HepG2 (cell line): Measurements from ENCODE around the gene VAMP2. TPM values are rescaled to one million over a fixed set of nuclear protein-coding genes. Genes with fewer than 3 reads are reported as not detected.
A peak's percentile ranks its signal among the peaks of the same experiment; 100 is the strongest.

Experiments
- CENPX ChIP-seq: sonication (generic); formaldehyde crosslinking; IDR thresholded peaks from 2 replicates; pipeline ENCODE4 v1.9.0; 2021; ENCODE audit warnings: mild to moderate bottlenecking, missing genetic modification reagents, moderate library complexity
- HBP1 ChIP-seq: IDR thresholded peaks from 2 replicates; pipeline ENCODE4 v1.6.1; 2016; ENCODE audit warnings: low read depth, control low read depth
- HMGXB4 ChIP-seq, 2 experiments: sonication (generic) in 1 of 2; formaldehyde crosslinking in 1 of 2; IDR thresholded peaks; 2 replicates each; pipeline versions ENCODE4 v1.4.0 to v1.6.1; 2018 to 2020; ENCODE audit warnings: missing genetic modification reagents in 2 of 2, borderline replicate concordance in 1 of 2, low read depth in 1 of 2, mild to moderate bottlenecking in 1 of 2, missing biosample characterization in 1 of 2
- NCOA1 ChIP-seq: sonication (generic); formaldehyde crosslinking; IDR thresholded peaks from 2 replicates; pipeline ENCODE4 v1.9.0; 2021; ENCODE audit warnings: missing genetic modification reagents
- PBX3 ChIP-seq: sonication (generic); formaldehyde crosslinking; IDR thresholded peaks from 2 replicates; pipeline ENCODE4 v1.8.1; 2023; ENCODE audit warnings: missing genetic modification reagents, inconsistent platforms, borderline replicate concordance
- RFX1 ChIP-seq: fragments of 450-650 bp; IDR thresholded peaks from 2 replicates; pipeline ENCODE4 v1.6.1; 2017
- SAP130 ChIP-seq: IDR thresholded peaks from 2 replicates; pipeline ENCODE4 v1.6.1; 2016; ENCODE audit warnings: low read depth
- SMC3 ChIP-seq: IDR thresholded peaks from 2 replicates; pipeline ENCODE4 v1.6.1; 2011; ENCODE audit warnings: low read length, improper control_type of control experiment
- SNAPC2 ChIP-seq: sonication (generic); formaldehyde crosslinking; IDR thresholded peaks from 2 replicates; pipeline ENCODE4 v1.8.1; 2022; ENCODE audit warnings: mild to moderate bottlenecking, missing genetic modification reagents
- TBP ChIP-seq: sonication (generic); formaldehyde crosslinking; IDR thresholded peaks from 2 replicates; pipeline ENCODE4 v1.5.0; 2020; ENCODE audit warnings: missing genetic modification reagents
- USF2 ChIP-seq, 2 experiments: sonication (generic) in 1 of 2; formaldehyde crosslinking in 1 of 2; IDR thresholded peaks; 2 replicates each; pipeline versions ENCODE4 v1.5.1 to v1.6.1; 2011 to 2020; ENCODE audit warnings: borderline replicate concordance in 1 of 2, low read depth in 1 of 2, low read length in 1 of 2, mild to moderate bottlenecking in 1 of 2, missing genetic modification reagents in 1 of 2, moderate library complexity in 1 of 2
- ZNF230 ChIP-seq: sonication (generic); formaldehyde crosslinking; IDR thresholded peaks from 2 replicates; pipeline ENCODE4 v1.4.0; 2020; ENCODE audit warnings: mild to moderate bottlenecking, missing genetic modification reagents
- ZNF3 ChIP-seq: IDR thresholded peaks from 2 replicates; pipeline ENCODE4 v1.7.0; 2017; ENCODE audit warnings: inconsistent platforms
- ZNF329 ChIP-seq: sonication (generic); formaldehyde crosslinking; IDR thresholded peaks from 2 replicates; pipeline ENCODE4 v1.9.0; 2021; ENCODE audit warnings: low read depth, mild to moderate bottlenecking, missing genetic modification reagents
- ZNF33A ChIP-seq: sonication (generic); formaldehyde crosslinking; IDR thresholded peaks from 2 replicates; pipeline ENCODE4 v1.5.1; 2020; ENCODE audit warnings: missing genetic modification reagents, mild to moderate bottlenecking, moderate library complexity, borderline replicate concordance
- ZNF468 ChIP-seq: sonication (generic); formaldehyde crosslinking; IDR thresholded peaks from 2 replicates; pipeline ENCODE4 v1.8.0; 2022; ENCODE audit warnings: mild to moderate bottlenecking, moderate library complexity, missing genetic modification reagents
- ZSCAN29 ChIP-seq: sonication (generic); formaldehyde crosslinking; conservative IDR thresholded peaks from 2 replicates; pipeline ENCODE4 v1.4.0; 2020; ENCODE audit warnings: mild to moderate bottlenecking, missing genetic modification reagents
- ZSCAN9 ChIP-seq: IDR thresholded peaks from 2 replicates; pipeline ENCODE4 v1.6.1; 2016; ENCODE audit warnings: borderline replicate concordance
- polyA plus RNA-seq, 8 experiments: library from polyadenylated mRNA; depleted of rRNA in 3 of 8; stranded (reverse) in 7 of 8; unstranded in 1 of 8; fragments of >200 nt; fragmentation: Illumina TruSeq in 4 of 8; extraction: Trizol in 4 of 8; gene quantifications; 2 replicates each; pipeline versions ENCODE4 v1.2.1 to v1.2.3, GENCODE V29; 2011 to 2016; ENCODE audit warnings: low read depth in 4 of 8, missing spikeins in 1 of 8, mixed read lengths in 1 of 8; ENCODE audit not compliant: insufficient read depth in 1 of 8
- total RNA-seq, 5 experiments: library from RNA; depleted of rRNA; stranded (reverse); fragments of >200 nt; fragmentation: Illumina TruSeq; extraction: Trizol; gene quantifications; 2 replicates each; pipeline ENCODE4 v1.2.3, GENCODE V29; 2016; ENCODE audit warnings: low read depth in 1 of 5
- TF ChIP-seq, protein P1 (sequence below): sonication (generic); formaldehyde crosslinking; IDR thresholded peaks from 2 replicates; pipeline ENCODE4 v1.4.0; 2020; ENCODE audit warnings: low read depth, missing genetic modification reagents

The VAMP2 gene
- total and polyA plus RNA-seq, 2 of the 13 experiments (the other 11 are each of a cell fraction or from before 2014, with no cell fraction given) = 3.9 to 17.2 TPM

DNA sequence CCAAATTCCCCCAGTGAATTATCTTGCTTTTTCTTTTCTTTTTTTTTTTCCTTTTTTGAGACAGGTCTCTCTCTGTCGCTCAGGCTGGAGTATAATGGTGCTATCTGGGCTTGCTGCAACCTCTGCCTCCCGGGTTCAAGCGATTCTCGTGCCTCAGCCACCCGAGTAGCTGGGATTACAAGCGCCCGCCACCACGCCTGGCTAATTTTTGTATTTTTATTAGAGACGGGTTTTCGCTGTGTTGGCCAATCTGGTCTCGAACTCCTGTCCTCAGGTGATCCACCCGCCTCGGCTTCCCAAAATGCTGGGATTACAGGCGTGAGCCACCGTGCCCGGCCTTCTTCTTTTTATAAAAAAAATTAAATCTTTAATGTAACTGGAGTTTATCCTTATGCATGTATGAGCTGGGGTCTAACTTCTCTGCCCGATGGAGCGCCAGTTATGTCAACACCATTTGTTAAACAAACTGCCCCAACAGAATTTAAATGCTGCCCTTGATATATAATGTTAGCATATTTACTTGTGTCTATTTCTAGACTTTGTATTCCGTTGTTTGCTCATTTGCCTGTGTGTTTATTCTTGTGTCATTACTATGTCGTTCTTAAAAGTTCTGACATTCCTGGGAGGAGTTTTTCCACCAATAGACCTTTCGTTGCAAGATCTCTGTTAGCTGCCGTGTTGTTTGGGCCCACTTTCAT lies 48.2 kb upstream of the VAMP2 start (continued):
- TF ChIP-seq TBP (CRISPR knock-in tag) (no peak), ZNF33A (no peak), RFX1 (no peak), CENPX (CRISPR knock-in tag) (no peak), USF2 (IDR thresholded peaks at IDR 0.05; ENCODE audit: low read depth, low read length) (no peak), USF2 (CRISPR knock-in tag; IDR thresholded peaks at IDR 0.05; ENCODE audit: borderline replicate concordance) (no peak), HBP1 (CRISPR knock-in tag) (no peak), HMGXB4 (CRISPR knock-in tag; IDR thresholded peaks at IDR 0.05; ENCODE audit: borderline replicate concordance in 1 of 2, low read depth in 1 of 2) (no peak; a peak in 1 of 4 replicates), ZSCAN29 (CRISPR knock-in tag) (no peak), ZNF468 (no peak), SNAPC2 (CRISPR knock-in tag) (no peak; the same call in 1 of the 2 replicates), ZSCAN9 (CRISPR knock-in tag) (no peak), SAP130 (CRISPR knock-in tag) (peak; percentile 64), ZNF329 (CRISPR knock-in tag) (no peak), NCOA1 (no peak), ZNF3 (CRISPR knock-in tag) (no peak), ZNF230 (CRISPR knock-in tag) (no peak), PBX3 (CRISPR knock-in tag) (no peak), SMC3 (no peak)
- TF ChIP-seq, protein P1, sequence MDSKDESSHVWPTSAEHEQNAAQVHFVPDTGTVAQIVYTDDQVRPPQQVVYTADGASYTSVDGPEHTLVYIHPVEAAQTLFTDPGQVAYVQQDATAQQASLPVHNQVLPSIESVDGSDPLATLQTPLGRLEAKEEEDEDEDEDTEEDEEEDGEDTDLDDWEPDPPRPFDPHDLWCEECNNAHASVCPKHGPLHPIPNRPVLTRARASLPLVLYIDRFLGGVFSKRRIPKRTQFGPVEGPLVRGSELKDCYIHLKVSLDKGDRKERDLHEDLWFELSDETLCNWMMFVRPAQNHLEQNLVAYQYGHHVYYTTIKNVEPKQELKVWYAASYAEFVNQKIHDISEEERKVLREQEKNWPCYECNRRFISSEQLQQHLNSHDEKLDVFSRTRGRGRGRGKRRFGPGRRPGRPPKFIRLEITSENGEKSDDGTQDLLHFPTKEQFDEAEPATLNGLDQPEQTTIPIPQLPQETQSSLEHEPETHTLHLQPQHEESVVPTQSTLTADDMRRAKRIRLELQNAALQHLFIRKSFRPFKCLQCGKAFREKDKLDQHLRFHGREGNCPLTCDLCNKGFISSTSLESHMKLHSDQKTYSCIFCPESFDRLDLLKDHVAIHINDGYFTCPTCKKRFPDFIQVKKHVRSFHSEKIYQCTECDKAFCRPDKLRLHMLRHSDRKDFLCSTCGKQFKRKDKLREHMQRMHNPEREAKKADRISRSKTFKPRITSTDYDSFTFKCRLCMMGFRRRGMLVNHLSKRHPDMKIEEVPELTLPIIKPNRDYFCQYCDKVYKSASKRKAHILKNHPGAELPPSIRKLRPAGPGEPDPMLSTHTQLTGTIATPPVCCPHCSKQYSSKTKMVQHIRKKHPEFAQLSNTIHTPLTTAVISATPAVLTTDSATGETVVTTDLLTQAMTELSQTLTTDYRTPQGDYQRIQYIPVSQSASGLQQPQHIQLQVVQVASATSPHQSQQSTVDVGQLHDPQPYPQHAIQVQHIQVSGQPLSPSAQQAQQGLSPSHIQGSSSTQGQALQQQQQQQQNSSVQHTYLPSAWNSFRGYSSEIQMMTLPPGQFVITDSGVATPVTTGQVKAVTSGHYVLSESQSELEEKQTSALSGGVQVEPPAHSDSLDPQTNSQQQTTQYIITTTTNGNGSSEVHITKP = no peak
